ENCODE results near the gene LTC4S.

DNA sequence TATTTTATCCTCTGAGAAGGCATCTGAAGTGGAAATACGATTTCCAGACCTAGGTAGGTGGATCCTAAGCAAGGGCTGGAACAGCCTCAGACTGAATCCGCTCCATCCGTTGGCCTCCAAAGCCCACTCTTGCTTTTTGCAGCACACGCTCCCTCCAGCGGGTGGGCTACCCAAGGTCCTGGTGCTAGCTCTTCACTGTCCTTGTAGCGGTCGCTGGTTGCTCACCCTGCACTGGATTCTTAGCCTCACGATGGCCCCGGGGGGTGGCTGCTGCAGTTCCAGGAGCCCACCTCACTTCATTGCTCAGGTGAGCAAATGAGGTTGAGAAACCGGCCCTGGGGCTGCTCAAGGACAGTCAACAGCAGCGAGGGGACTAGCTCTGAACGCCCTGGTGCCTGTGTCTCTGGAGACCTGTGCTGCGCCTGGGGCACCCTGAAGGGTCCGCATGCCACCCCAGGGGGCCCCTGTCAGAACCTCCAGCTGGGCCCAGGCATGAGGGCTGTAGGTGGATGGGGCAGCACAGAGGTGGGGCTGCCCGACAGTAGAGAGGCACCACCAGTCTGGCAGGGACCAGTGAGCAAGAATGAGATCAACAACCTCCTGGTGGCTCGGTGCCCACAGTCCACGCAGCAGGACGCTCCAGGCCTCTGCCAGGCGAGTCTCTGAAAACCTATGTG is 8.6 kb downstream of the LTC4S start:
- TF ChIP-seq CTCF (IDR thresholded peaks at IDR 0.05) (no peak), POLR2A (IDR thresholded peaks at IDR 0.05) (no peak), EP300 (IDR thresholded peaks at IDR 0.05) (no peak), POLR2AphosphoS5 (IDR thresholded peaks at IDR 0.05) (no peak)

Data from stomach (tissue), 4 donors.